ENCODE measurements around the gene SORCS1. TPM values are rescaled to one million over a fixed set of nuclear protein-coding genes. Genes with fewer than 3 reads are reported as not detected.

Gene SORCS1
- total and polyA plus RNA-seq, 2 experiments from 2014 or later = 2.9 to 8.9 TPM

DNA sequence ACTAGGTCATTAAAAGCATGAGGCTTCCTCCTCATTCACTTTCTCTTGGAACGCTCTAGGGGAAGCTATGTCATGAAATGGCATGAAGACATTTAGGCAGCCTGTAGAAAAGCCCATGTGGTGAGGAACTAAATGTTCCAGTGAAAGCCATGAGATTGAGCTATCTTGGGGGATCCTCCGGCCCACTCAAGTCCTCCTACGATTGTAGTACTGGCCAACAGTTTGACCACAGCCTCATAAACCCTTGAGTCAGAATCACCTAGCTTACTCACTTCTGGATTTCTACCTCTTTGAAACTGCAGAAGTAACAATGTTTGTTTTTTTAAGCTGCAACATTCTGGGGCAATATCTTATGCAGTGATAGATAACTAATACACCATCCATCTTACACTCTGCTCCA lies 605.1 kb downstream of the SORCS1 start:
- no peaks in the 10 kb centered on the region for H4K20me1 ChIP-seq (replicated peaks; ENCODE audit: insufficient read depth)
- Mint-ChIP-seq H3K4me1 (peaks cover 23% of the 10 kb centered on the region), H3K27ac (no peak overlapping the region), H3K36me3 (ENCODE audit: low read depth) (no peaks in the 10 kb centered on the region), H3K9me3 (no peaks in the 10 kb centered on the region), H3K27me3 (ENCODE audit: insufficient read depth, low read depth, poor library complexity) (no peaks in the 10 kb centered on the region), H3K4me3 (no peak overlapping the region)
- H3K36me3 ChIP-seq (ENCODE audit: insufficient read depth) = no peaks in the 10 kb centered on the region
- TF ChIP-seq, protein P1, sequence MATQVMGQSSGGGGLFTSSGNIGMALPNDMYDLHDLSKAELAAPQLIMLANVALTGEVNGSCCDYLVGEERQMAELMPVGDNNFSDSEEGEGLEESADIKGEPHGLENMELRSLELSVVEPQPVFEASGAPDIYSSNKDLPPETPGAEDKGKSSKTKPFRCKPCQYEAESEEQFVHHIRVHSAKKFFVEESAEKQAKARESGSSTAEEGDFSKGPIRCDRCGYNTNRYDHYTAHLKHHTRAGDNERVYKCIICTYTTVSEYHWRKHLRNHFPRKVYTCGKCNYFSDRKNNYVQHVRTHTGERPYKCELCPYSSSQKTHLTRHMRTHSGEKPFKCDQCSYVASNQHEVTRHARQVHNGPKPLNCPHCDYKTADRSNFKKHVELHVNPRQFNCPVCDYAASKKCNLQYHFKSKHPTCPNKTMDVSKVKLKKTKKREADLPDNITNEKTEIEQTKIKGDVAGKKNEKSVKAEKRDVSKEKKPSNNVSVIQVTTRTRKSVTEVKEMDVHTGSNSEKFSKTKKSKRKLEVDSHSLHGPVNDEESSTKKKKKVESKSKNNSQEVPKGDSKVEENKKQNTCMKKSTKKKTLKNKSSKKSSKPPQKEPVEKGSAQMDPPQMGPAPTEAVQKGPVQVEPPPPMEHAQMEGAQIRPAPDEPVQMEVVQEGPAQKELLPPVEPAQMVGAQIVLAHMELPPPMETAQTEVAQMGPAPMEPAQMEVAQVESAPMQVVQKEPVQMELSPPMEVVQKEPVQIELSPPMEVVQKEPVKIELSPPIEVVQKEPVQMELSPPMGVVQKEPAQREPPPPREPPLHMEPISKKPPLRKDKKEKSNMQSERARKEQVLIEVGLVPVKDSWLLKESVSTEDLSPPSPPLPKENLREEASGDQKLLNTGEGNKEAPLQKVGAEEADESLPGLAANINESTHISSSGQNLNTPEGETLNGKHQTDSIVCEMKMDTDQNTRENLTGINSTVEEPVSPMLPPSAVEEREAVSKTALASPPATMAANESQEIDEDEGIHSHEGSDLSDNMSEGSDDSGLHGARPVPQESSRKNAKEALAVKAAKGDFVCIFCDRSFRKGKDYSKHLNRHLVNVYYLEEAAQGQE (IDR thresholded peaks at IDR 0.05; ENCODE audit: unreplicated experiment) = no peak
- no peak for TF ChIP-seq POLR2AphosphoS5 (IDR thresholded peaks at IDR 0.05; ENCODE audit: low read depth)
- TF ChIP-seq ZNF331 (CRISPR knock-in tag; IDR thresholded peaks at IDR 0.05; ENCODE audit: low read depth) = no peak
- no peak for TF ChIP-seq NANOG (IDR thresholded peaks at IDR 0.05; ENCODE audit: borderline replicate concordance)
- TF ChIP-seq, protein P2, sequence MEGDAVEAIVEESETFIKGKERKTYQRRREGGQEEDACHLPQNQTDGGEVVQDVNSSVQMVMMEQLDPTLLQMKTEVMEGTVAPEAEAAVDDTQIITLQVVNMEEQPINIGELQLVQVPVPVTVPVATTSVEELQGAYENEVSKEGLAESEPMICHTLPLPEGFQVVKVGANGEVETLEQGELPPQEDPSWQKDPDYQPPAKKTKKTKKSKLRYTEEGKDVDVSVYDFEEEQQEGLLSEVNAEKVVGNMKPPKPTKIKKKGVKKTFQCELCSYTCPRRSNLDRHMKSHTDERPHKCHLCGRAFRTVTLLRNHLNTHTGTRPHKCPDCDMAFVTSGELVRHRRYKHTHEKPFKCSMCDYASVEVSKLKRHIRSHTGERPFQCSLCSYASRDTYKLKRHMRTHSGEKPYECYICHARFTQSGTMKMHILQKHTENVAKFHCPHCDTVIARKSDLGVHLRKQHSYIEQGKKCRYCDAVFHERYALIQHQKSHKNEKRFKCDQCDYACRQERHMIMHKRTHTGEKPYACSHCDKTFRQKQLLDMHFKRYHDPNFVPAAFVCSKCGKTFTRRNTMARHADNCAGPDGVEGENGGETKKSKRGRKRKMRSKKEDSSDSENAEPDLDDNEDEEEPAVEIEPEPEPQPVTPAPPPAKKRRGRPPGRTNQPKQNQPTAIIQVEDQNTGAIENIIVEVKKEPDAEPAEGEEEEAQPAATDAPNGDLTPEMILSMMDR (conservative IDR thresholded peaks at IDR 0.05; ENCODE audit: low read depth in 2 of 2) = no peak
- no peak for TF ChIP-seq CREB1 (CRISPR knock-in tag; IDR thresholded peaks at IDR 0.05; ENCODE audit: low read depth)
- no peak for TF ChIP-seq EZH2 (IDR thresholded peaks at IDR 0.05; ENCODE audit: low read depth, unreplicated experiment)
- TF ChIP-seq, protein P3, sequence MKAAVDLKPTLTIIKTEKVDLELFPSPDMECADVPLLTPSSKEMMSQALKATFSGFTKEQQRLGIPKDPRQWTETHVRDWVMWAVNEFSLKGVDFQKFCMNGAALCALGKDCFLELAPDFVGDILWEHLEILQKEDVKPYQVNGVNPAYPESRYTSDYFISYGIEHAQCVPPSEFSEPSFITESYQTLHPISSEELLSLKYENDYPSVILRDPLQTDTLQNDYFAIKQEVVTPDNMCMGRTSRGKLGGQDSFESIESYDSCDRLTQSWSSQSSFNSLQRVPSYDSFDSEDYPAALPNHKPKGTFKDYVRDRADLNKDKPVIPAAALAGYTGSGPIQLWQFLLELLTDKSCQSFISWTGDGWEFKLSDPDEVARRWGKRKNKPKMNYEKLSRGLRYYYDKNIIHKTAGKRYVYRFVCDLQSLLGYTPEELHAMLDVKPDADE (IDR thresholded peaks at IDR 0.05) = no peak
- no peak for TF ChIP-seq ZNF114 (CRISPR knock-in tag; IDR thresholded peaks at IDR 0.05)
- no peak for TF ChIP-seq STAT1 (IDR thresholded peaks at IDR 0.05; ENCODE audit: unreplicated experiment)
- no peaks in the 10 kb centered on the region for H3K27me3 ChIP-seq (ENCODE audit: insufficient read depth)
- H3K27ac ChIP-seq (ENCODE audit: low read depth) = no peak overlapping the region
- DNase-seq (ENCODE audit: low spot score) (no peak), ATAC-seq (no peak)
- H3K4me1 ChIP-seq (ENCODE audit: insufficient read depth) = peaks cover 21% of the 10 kb centered on the region; the same call in 1 of the 2 replicates
- no peak overlapping the region for H3K4me2 ChIP-seq
- no peak overlapping the region for H3K4me3 ChIP-seq
- no peaks in the 10 kb centered on the region for H3K9me2 ChIP-seq (ENCODE audit: insufficient read depth)
- no peak overlapping the region for H2AFZ ChIP-seq
- no peaks in the 10 kb centered on the region for H3K79me2 ChIP-seq (replicated peaks; ENCODE audit: insufficient read depth)
- no peaks in the 10 kb centered on the region for H3F3A ChIP-seq (replicated peaks; ENCODE audit: low read depth)

Data from GM23338 (cell line).